Uterus (tissue), 2 donors: ENCODE measurements around the gene UVRAG.

Experiments
- POLR2A ChIP-seq, 2 donors: fragments of 450-650 bp; IDR thresholded peaks; one replicate each; pipeline ENCODE4 v1.6.1; 2016; ENCODE audit warnings: antibody characterized with exemption in 2 of 2, mild to moderate bottlenecking in 1 of 2, moderate library complexity in 1 of 2
- TF ChIP-seq, protein P1 (sequence below), 4 experiments: fragments of 200-600 bp in 2 of 4; fragments of 450-650 bp in 2 of 4; sonication (generic) in 2 of 4; IDR thresholded peaks; one replicate each; pipeline ENCODE4 v1.5.1; 2016 to 2019; ENCODE audit warnings: antibody characterized with exemption in 4 of 4, mild to moderate bottlenecking in 2 of 4, moderate library complexity in 1 of 4

DNA sequence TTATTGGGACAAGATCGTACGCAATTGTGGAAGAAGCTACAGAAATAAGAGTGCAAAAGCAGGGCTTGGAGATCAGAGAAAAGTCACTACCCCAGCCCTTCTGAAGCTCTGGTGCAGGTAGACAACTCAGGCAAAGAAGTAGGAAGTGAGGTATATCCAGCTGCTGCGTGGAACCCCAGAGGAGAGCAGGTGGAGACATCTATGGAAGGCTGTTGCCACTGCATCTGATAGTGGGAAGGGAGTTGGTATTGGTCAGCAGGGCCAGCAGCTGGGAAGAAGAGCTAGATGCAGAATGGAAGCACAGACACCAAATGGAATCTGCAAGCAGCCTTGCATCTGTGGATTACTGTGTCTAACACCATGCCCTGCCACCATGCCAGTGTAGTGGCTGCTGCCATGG, 226.2 kb downstream of the UVRAG start:
- TF ChIP-seq, protein P1, sequence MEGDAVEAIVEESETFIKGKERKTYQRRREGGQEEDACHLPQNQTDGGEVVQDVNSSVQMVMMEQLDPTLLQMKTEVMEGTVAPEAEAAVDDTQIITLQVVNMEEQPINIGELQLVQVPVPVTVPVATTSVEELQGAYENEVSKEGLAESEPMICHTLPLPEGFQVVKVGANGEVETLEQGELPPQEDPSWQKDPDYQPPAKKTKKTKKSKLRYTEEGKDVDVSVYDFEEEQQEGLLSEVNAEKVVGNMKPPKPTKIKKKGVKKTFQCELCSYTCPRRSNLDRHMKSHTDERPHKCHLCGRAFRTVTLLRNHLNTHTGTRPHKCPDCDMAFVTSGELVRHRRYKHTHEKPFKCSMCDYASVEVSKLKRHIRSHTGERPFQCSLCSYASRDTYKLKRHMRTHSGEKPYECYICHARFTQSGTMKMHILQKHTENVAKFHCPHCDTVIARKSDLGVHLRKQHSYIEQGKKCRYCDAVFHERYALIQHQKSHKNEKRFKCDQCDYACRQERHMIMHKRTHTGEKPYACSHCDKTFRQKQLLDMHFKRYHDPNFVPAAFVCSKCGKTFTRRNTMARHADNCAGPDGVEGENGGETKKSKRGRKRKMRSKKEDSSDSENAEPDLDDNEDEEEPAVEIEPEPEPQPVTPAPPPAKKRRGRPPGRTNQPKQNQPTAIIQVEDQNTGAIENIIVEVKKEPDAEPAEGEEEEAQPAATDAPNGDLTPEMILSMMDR (IDR thresholded peaks at IDR 0.05), result no peak
- no peak for TF ChIP-seq POLR2A (IDR thresholded peaks at IDR 0.05)
